Adrenal gland (tissue), 12 donors: ENCODE data around the gene PHF21A. TPM values are rescaled to one million over a fixed set of nuclear protein-coding genes. Genes with fewer than 3 reads are reported as not detected.

ENCODE experiments used
- DNase-seq, 7 donors: peaks; one replicate each; pipeline ENCODE4 v3.0.0-alpha.2; 2019 to 2020
- H3K27ac ChIP-seq, 5 donors: fragments of 200-600 bp; sonication (generic) in 4 of 5; 1 replicate in 3 of 5; 2 replicates in 2 of 5; pipeline versions ENCODE4 v1.5.1 to v1.8.0; 2016 to 2020; ENCODE audit warnings: mild to moderate bottlenecking in 1 of 5
- H3K27me3 ChIP-seq: fragments of 200-600 bp; 2 replicates; pipeline ENCODE4 v1.8.0; 2021
- H3K36me3 ChIP-seq, 2 donors: fragments of 200-600 bp; replicated peaks in 1 of 2; 1 replicate in 1 of 2; 2 replicates in 1 of 2; pipeline versions ENCODE4 v1.5.1 to v1.8.0; 2018 to 2022
- H3K4me1 ChIP-seq, 2 donors: fragments of 200-600 bp; replicated peaks in 1 of 2; 1 replicate in 1 of 2; 2 replicates in 1 of 2; pipeline versions ENCODE4 v1.5.1 to v1.8.0; 2018 to 2021
- H3K4me3 ChIP-seq, 4 donors: fragments of 200-600 bp; sonication (generic) in 3 of 4; one replicate each; pipeline ENCODE4 v1.5.1; 2016 to 2018
- H3K9me3 ChIP-seq, 3 donors: fragments of 200-600 bp; sonication (generic) in 1 of 3; replicated peaks in 1 of 3; 1 replicate in 2 of 3; 2 replicates in 1 of 3; pipeline versions ENCODE4 v1.5.1 to v1.8.0; 2016 to 2021
- CTCF ChIP-seq, 6 experiments: fragments of 450-650 bp in 4 of 6; fragments of 200-600 bp in 2 of 6; sonication (generic) in 1 of 6; IDR thresholded peaks; 1 replicate in 5 of 6; 2 replicates in 1 of 6; pipeline versions ENCODE4 v1.5.1 to v1.8.0; 2016 to 2021; ENCODE audit warnings: antibody characterized with exemption in 6 of 6, mild to moderate bottlenecking in 2 of 6, moderate library complexity in 1 of 6
- POLR2A ChIP-seq, 2 donors: fragments of 450-650 bp; IDR thresholded peaks; one replicate each; pipeline ENCODE4 v1.6.1; 2017; ENCODE audit warnings: antibody characterized with exemption in 2 of 2, mild to moderate bottlenecking in 2 of 2, moderate library complexity in 1 of 2
- WGBS, 4 donors: extraction: QIAGEN DNeasy Blood & Tissue Kit in 2 of 4; methylation state at CpG; one replicate each; pipeline versions ENCODE4 v1.1.5 to v1.1.7; 2013 to 2017; 5-methylcytosine and 5-hydroxymethylcytosine counted together
- intact Hi-C, 2 donors: fragments of 100-400 bp; cut with DNase I; formaldehyde crosslinking; loops; one replicate each; pipeline versions ENCODE4 v1.14.1 to v1.15.0; 2022 to 2023
- polyA plus RNA-seq, 3 donors: library from polyadenylated mRNA; stranded (reverse); fragments of 200-250 nt in 2 of 3; fragments of 350-450 nt in 1 of 3; fragmentation: Illumina TruSeq in 1 of 3; extraction: RNeasy Lipid Tissue Mini Kit (QIAGEN cat#74804) in 1 of 3; gene quantifications; one replicate each; pipeline ENCODE4 v1.2.3, GENCODE V29; 2013 to 2014
- total RNA-seq, 9 donors: library from RNA; depleted of rRNA in 4 of 9; stranded (reverse); fragments of >200 nt in 4 of 9; fragments of 120-200 nt in 1 of 9; fragmentation: NEBNext Ultra II Directional in 1 of 9; extraction: Animal tissue kit (Norgen Biotek cat#: 25700) in 1 of 9; gene quantifications; one replicate each; pipeline versions ENCODE4 v1.1.0 to v1.2.4, GENCODE V29; 2013 to 2023
- donor health status: healthy with polysubstance abuse.
- donor health status: Bipolar disorder and iron deficiency.
- donor health status: DM: yes; HTN: yes; CAD: no.
- donor health status: DM: no; HTN: no; CAD: no.
- donor health status: DM: no; HTN: no; CAD: no.
- donor health status: DM: yes; HTN: yes; CAD: no.

PHF21A gene
- total and polyA plus RNA-seq, 12 donors, result 28.4 to 85.1 (median 40.0) TPM

- DNase-seq, result no peak
- H3K9me3 ChIP-seq, result no peaks in the 10 kb centered on the region
- WGBS, 4 donors, result 97 to 98% (median 97%) methylated on average over 3 of the region's 3 CpGs
- no peaks in the 10 kb centered on the region for H3K27me3 ChIP-seq
- H3K4me3 ChIP-seq, result no peak overlapping the region
- H3K4me1 ChIP-seq, result peaks cover 7% of the 10 kb centered on the region in 2 donors
- no peak overlapping the region for H3K27ac ChIP-seq
- TF ChIP-seq CTCF (IDR thresholded peaks at IDR 0.05) (no peak), POLR2A (IDR thresholded peaks at IDR 0.05) (no peak)
- peaks cover 0 to 6% of the 10 kb centered on the region in 2 donors for H3K36me3 ChIP-seq
- intact Hi-C loops, result no loop called here
Observed at GRCh38 chr11:46065681-46066080, 55.6 kb downstream of the PHF21A start.

GRCh38 chr11:46064221-46064620 lies 57.0 kb downstream of the PHF21A start:
- H3K27ac ChIP-seq, result no peak overlapping the region
- TF ChIP-seq CTCF (IDR thresholded peaks at IDR 0.05) (no peak), POLR2A (IDR thresholded peaks at IDR 0.05) (no peak)
- no peaks in the 10 kb centered on the region for H3K9me3 ChIP-seq
- H3K27me3 ChIP-seq, result no peaks in the 10 kb centered on the region
- intact Hi-C loops, result no loop called here
- peaks cover 0 to 6% of the 10 kb centered on the region in 2 donors for H3K36me3 ChIP-seq
- 73 to 82% (median 81%) methylated on average over 2 of the region's 2 CpGs for WGBS, 4 donors
- H3K4me3 ChIP-seq, result no peak overlapping the region
- DNase-seq, result no peak
- peaks cover 7% of the 10 kb centered on the region in 2 donors for H3K4me1 ChIP-seq

- no peaks in the 10 kb centered on the region for H3K27me3 ChIP-seq
- intact Hi-C loops, result no loop called here
- no peak for TF ChIP-seq POLR2A (IDR thresholded peaks at IDR 0.05)
- TF ChIP-seq CTCF (IDR thresholded peaks at IDR 0.05), result no peak
- no peak overlapping the region for H3K4me3 ChIP-seq
- peaks cover 0 to 6% of the 10 kb centered on the region in 2 donors for H3K36me3 ChIP-seq
- H3K27ac ChIP-seq, result no peak overlapping the region
- no peaks in the 10 kb centered on the region for H3K9me3 ChIP-seq
- whole genome bisulfite sequencing, 4 donors, result 86 to 94% (median 91%) methylated on average over 3 of the region's 3 CpGs
- DNase-seq, result no peak
- H3K4me1 ChIP-seq, result peaks cover 7% of the 10 kb centered on the region in 2 donors
Observed at GRCh38 chr11:46063138-46063537, 58.1 kb downstream of the PHF21A start.

- no peak overlapping the region for H3K27ac ChIP-seq
- DNase-seq, result no peak
- TF ChIP-seq POLR2A (IDR thresholded peaks at IDR 0.05) (no peak), CTCF (IDR thresholded peaks at IDR 0.05) (no peak)
- H3K36me3 ChIP-seq, result no peaks in the 10 kb centered on the region
- H3K9me3 ChIP-seq, result no peaks in the 10 kb centered on the region
- H3K4me1 ChIP-seq, result peaks cover 7 to 16% of the 10 kb centered on the region in 2 donors
- WGBS, 4 donors, result 96 to 100% (median 99%) methylated on average over 2 of the region's 2 CpGs
- H3K27me3 ChIP-seq, result no peaks in the 10 kb centered on the region
- intact Hi-C loops, result no loop called here
- H3K4me3 ChIP-seq, result no peak overlapping the region
Observed at GRCh38 chr11:46060013-46060412, 61.2 kb downstream of the PHF21A start.
